ENCODE data around the gene TMEM63B.

TMEM63B gene

GRCh38 chr6:44127186-44128019 is at the start of gene TMEM63B, which contains the start of gene MRPL14:
Gene TMEM63B, plus strand, starts transcription at chr6:44127554. Its CDS starts 7,031 bp downstream, at chr6:44134585.
Gene MRPL14, minus strand, starts transcription at chr6:44127452. Its CDS starts 10,841 bp downstream, at chr6:44116611.
- TF ChIP-seq CTCF (IDR thresholded peaks at IDR 0.05; ENCODE audit: insufficient read depth, low read length, missing control alignments) = no peak
- peak within 1 kb of the TSS; percentile 82 for H3K4me3 ChIP-seq (ENCODE audit: low read depth, low read length)
- ChIA-PET POLR2A (no interaction called here), CTCF (interaction anchor here (2.6 kb wide), 1 partner anchor 28 kb away, joined by 9 read pairs; no protein-coding TSS in a partner anchor)
- no peak for DNase-seq (ENCODE audit: low read depth, low spot score)

GRCh38 chr6:44078219-44078826 is 49.0 kb upstream of the TMEM63B start:
- DNase-seq (ENCODE audit: low read depth, low spot score) = no peak
- H3K4me3 ChIP-seq (ENCODE audit: low read depth, low read length) = no peak overlapping the region
- ChIA-PET CTCF (interaction anchor here (0.6 to 15.8 kb wide), 70 partner anchors 9 to 571 kb away, joined by 3 to 324 read pairs (median 4); partner anchors contain the start of genes LRRC73, POLH, VEGFA and XPO5), POLR2A (interaction anchor here (0.5 to 1.5 kb wide), 9 partner anchors 66 to 502 kb away, joined by 3 to 17 read pairs (median 4); partner anchors contain the start of genes HSP90AB1, POLH, VEGFA and XPO5)
- no peak for TF ChIP-seq CTCF (IDR thresholded peaks at IDR 0.05; ENCODE audit: insufficient read depth, low read length, missing control alignments)

GRCh38 chr6:44078827-44079671 is 48.3 kb upstream of the TMEM63B start:
- peak; percentile 83 for TF ChIP-seq CTCF (IDR thresholded peaks at IDR 0.05; ENCODE audit: insufficient read depth, low read length, missing control alignments)
- POLR2A ChIA-PET = interaction anchor here (0.5 to 1.5 kb wide), 9 partner anchors 67 to 503 kb away, joined by 3 to 17 read pairs (median 4); partner anchors contain the start of genes HSP90AB1, POLH, VEGFA and XPO5
- CTCF ChIA-PET = interaction anchor here (0.6 to 15.8 kb wide), 71 partner anchors 9 to 572 kb away, joined by 3 to 324 read pairs (median 4); partner anchors contain the start of genes LRRC73, POLH, VEGFA and XPO5
- DNase-seq (ENCODE audit: low read depth, low spot score) = no peak
- no peak overlapping the region for H3K4me3 ChIP-seq (ENCODE audit: low read depth, low read length)

GRCh38 chr6:44079672-44080071 is 47.7 kb upstream of the TMEM63B start:
- no peak for TF ChIP-seq CTCF (IDR thresholded peaks at IDR 0.05; ENCODE audit: insufficient read depth, low read length, missing control alignments)
- CTCF ChIA-PET = interaction anchor here (0.9 to 15.8 kb wide), 50 partner anchors 8 to 573 kb away, joined by 3 to 324 read pairs (median 4); partner anchors contain the start of genes GTPBP2, LRRC73, POLH and VEGFA
- no peak for DNase-seq (ENCODE audit: low read depth, low spot score)
- H3K4me3 ChIP-seq (ENCODE audit: low read depth, low read length) = no peak overlapping the region
- POLR2A ChIA-PET = interaction anchor here (1.0 to 1.5 kb wide), 5 partner anchors 68 to 310 kb away, joined by 3 to 17 read pairs (median 4); partner anchors contain the start of genes HSP90AB1 and VEGFA

GRCh38 chr6:44080561-44081521 is 46.5 kb upstream of the TMEM63B start:
- H3K4me3 ChIP-seq (ENCODE audit: low read depth, low read length) = no peak overlapping the region
- ChIA-PET POLR2A (no interaction called here), CTCF (interaction anchor here (0.6 to 15.8 kb wide), 21 partner anchors 7 to 852 kb away, joined by 3 to 324 read pairs (median 4); partner anchors contain the start of genes GTPBP2 and VEGFA)
- DNase-seq (ENCODE audit: low read depth, low spot score) = no peak
- TF ChIP-seq CTCF (IDR thresholded peaks at IDR 0.05; ENCODE audit: insufficient read depth, low read length, missing control alignments) = no peak

Measured in AG04449 (cell line).